GM12878 (cell line): ENCODE results near the gene ANKRD13B.

Source experiments
- EZH2 ChIP-seq: IDR thresholded peaks from 2 replicates; pipeline ENCODE4 v1.6.1; 2012; ENCODE audit warnings: low read depth, mild to moderate bottlenecking, control low read depth, inconsistent platforms, low read length, borderline replicate concordance; ENCODE audit not compliant: control insufficient read depth
- GABPA ChIP-seq: IDR thresholded peaks from 2 replicates; pipeline ENCODE4 v1.6.1; 2014; ENCODE audit warnings: antibody characterized with exemption, low read depth, mild to moderate bottlenecking, inconsistent platforms
- KDM1A ChIP-seq: fragments of 200-600 bp; sonication (generic); IDR thresholded peaks from 2 replicates; pipeline ENCODE4 v1.6.1; 2016; ENCODE audit warnings: borderline replicate concordance
- POLR2A ChIP-seq: IDR thresholded peaks from 2 replicates; pipeline ENCODE4 v1.6.1; 2011; ENCODE audit warnings: low read depth, mild to moderate bottlenecking, low read length
- POLR2AphosphoS5 ChIP-seq: IDR thresholded peaks from 2 replicates; pipeline ENCODE4 v1.6.1; 2011; ENCODE audit warnings: mild to moderate bottlenecking, low read length, inconsistent platforms
- RFX5 ChIP-seq: IDR thresholded peaks from 2 replicates; pipeline ENCODE4 v1.6.1; 2011; ENCODE audit warnings: low read depth, low read length, improper control_type of control experiment
- SIN3A ChIP-seq: IDR thresholded peaks from 2 replicates; pipeline ENCODE4 v1.6.1; 2012; ENCODE audit warnings: low read depth, low read length, improper control_type of control experiment
- SMAD5 ChIP-seq: IDR thresholded peaks from 2 replicates; pipeline ENCODE4 v1.6.1; 2016; ENCODE audit warnings: antibody characterized with exemption, low read depth
- SPI1 ChIP-seq: IDR thresholded peaks from 2 replicates; pipeline ENCODE4 v1.6.1; 2011; ENCODE audit warnings: low read depth, mild to moderate bottlenecking, low read length, moderate library complexity, borderline replicate concordance; ENCODE audit not compliant: insufficient read depth
- YY1 ChIP-seq: IDR thresholded peaks from 2 replicates; pipeline ENCODE4 v1.6.1; 2011; ENCODE audit warnings: low read depth, mild to moderate bottlenecking, low read length
- ZNF207 ChIP-seq: fragments of 450-650 bp; IDR thresholded peaks from 2 replicates; pipeline ENCODE4 v1.6.1; 2014; ENCODE audit warnings: antibody characterized with exemption, mild to moderate bottlenecking, borderline replicate concordance
- ZSCAN29 ChIP-seq: fragments of 450-650 bp; IDR thresholded peaks from 2 replicates; pipeline ENCODE4 v1.6.1; 2017; ENCODE audit warnings: mild to moderate bottlenecking, moderate library complexity
- TF ChIP-seq, protein P1 (sequence below), 3 experiments: IDR thresholded peaks in 2 of 3; conservative IDR thresholded peaks in 1 of 3; 2 replicates each; pipeline ENCODE4 v1.5.1; 2011; ENCODE audit warnings: low read depth in 3 of 3, low read length in 3 of 3, mild to moderate bottlenecking in 3 of 3, control low read depth in 2 of 3, moderate library complexity in 2 of 3, inconsistent platforms in 1 of 3, mixed read lengths in 1 of 3; ENCODE audit not compliant: control insufficient read depth in 2 of 3, insufficient read depth in 1 of 3; ENCODE audit errors: extremely low read depth in 1 of 3
- TF ChIP-seq, protein P2 (sequence below): IDR thresholded peaks from 2 replicates; pipeline ENCODE4 v1.6.1; 2011; ENCODE audit warnings: low read depth, low read length, improper control_type of control experiment, borderline replicate concordance

DNA sequence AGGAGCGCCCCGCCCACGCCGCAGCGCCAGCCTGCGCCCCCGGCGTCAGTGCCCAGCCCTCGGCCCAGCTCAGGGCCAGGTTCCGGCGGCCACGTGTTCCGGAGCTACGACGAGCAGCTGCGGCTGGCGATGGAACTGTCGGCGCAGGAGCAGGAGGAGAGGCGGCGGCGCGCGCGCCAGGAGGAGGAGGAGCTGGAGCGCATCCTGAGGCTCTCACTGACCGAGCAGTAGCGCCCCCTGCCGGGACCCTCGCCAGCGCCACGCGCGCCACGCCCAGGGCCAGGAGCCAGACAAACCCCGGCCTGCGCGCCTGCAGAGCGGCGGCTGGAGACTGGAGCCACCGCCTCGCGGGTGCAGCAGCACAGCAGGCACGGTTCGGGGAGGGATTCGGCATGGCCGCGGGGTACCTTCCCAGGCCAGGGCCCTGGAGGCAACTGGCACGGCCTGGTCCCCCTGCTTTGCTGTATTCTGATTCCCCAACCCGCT, 20.5 kb downstream of the ANKRD13B start:
- TF ChIP-seq POLR2AphosphoS5: no peak
- TF ChIP-seq, protein P1, sequence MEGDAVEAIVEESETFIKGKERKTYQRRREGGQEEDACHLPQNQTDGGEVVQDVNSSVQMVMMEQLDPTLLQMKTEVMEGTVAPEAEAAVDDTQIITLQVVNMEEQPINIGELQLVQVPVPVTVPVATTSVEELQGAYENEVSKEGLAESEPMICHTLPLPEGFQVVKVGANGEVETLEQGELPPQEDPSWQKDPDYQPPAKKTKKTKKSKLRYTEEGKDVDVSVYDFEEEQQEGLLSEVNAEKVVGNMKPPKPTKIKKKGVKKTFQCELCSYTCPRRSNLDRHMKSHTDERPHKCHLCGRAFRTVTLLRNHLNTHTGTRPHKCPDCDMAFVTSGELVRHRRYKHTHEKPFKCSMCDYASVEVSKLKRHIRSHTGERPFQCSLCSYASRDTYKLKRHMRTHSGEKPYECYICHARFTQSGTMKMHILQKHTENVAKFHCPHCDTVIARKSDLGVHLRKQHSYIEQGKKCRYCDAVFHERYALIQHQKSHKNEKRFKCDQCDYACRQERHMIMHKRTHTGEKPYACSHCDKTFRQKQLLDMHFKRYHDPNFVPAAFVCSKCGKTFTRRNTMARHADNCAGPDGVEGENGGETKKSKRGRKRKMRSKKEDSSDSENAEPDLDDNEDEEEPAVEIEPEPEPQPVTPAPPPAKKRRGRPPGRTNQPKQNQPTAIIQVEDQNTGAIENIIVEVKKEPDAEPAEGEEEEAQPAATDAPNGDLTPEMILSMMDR (IDR thresholded peaks at IDR 0.05 in 2 of 3, conservative IDR thresholded peaks at IDR 0.05 in 1 of 3; ENCODE audit: control insufficient read depth in 2 of 3, extremely low read depth in 1 of 3, insufficient read depth in 1 of 3, low read depth in 3 of 3, low read length in 3 of 3): peak; percentile 77 to 90 (median 82); a peak in 5 of 6 replicates
- TF ChIP-seq RFX5: no peak
- TF ChIP-seq ZSCAN29: no peak
- no peak for TF ChIP-seq ZNF207
- TF ChIP-seq, protein P2, sequence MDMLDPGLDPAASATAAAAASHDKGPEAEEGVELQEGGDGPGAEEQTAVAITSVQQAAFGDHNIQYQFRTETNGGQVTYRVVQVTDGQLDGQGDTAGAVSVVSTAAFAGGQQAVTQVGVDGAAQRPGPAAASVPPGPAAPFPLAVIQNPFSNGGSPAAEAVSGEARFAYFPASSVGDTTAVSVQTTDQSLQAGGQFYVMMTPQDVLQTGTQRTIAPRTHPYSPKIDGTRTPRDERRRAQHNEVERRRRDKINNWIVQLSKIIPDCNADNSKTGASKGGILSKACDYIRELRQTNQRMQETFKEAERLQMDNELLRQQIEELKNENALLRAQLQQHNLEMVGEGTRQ: no peak
- TF ChIP-seq KDM1A: no peak
- no peak for TF ChIP-seq SMAD5
- no peak for TF ChIP-seq EZH2
- TF ChIP-seq YY1: 0 out of 2 replicates have a peak, but pooled peaks have one; percentile 46
- no peak for TF ChIP-seq SPI1
- no peak for TF ChIP-seq POLR2A
- no peak for TF ChIP-seq GABPA
- peak; percentile 65; the same call in 1 of the 2 replicates for TF ChIP-seq SIN3A
